ENCODE measurements around the gene MUC20. TPM values are rescaled to one million over a fixed set of nuclear protein-coding genes. Genes with fewer than 3 reads are reported as not detected.

MUC20 gene
- total and polyA plus RNA-seq, 9 of the 15 experiments (the other 6 are each of a cell fraction or from before 2014, with no cell fraction given) = 0.03 to 0.23 (median 0.15) TPM; not detected in 3

GRCh38 chr3:195698647-195699387 lies 22.0 kb upstream of the MUC20 start:
- Histone ChIP-seq H3K4me1 (replicated peaks in 1 of 2; ENCODE audit: control insufficient read depth in 2 of 2, insufficient read depth in 2 of 2, low read length in 2 of 2) (peaks cover 7 to 16% of the 10 kb centered on the region in 2 experiments; a peak in 3 of 5 replicates), H4K20me1 (replicated peaks; ENCODE audit: control insufficient read depth, insufficient read depth, low read length) (no peaks in the 10 kb centered on the region), H3K36me3 (ENCODE audit: control insufficient read depth, insufficient read depth, low read length) (peaks cover 43% of the 10 kb centered on the region), H2AFZ (ENCODE audit: low read depth, low read length) (no peak overlapping the region), H3K9ac (ENCODE audit: insufficient read depth in 1 of 2, low read depth in 2 of 2, low read length in 2 of 2) (no peak overlapping the region), H3K4me3 (no peak overlapping the region), H3K27me3 (ENCODE audit: control insufficient read depth in 2 of 2, insufficient read depth in 2 of 2, low read length in 2 of 2) (no peaks in the 10 kb centered on the region), H3K79me2 (ENCODE audit: control insufficient read depth, insufficient read depth, low read length) (no peaks in the 10 kb centered on the region), H3K9me1 (ENCODE audit: control insufficient read depth, insufficient read depth, low read length) (no peaks in the 10 kb centered on the region), H3K9me3 (replicated peaks; ENCODE audit: control insufficient read depth, insufficient read depth, low read depth, low read length) (no peaks in the 10 kb centered on the region), H3K4me2 (ENCODE audit: insufficient read depth, low read length) (no peak overlapping the region), H3K27ac (ENCODE audit: extremely low read depth, low read depth, low read length) (peak overlapping the region; percentile 64; the same call in 2 of the 3 replicates)
- ChIA-PET CTCF (ENCODE audit: low intra/inter-chr PET ratio) (no interaction called here), POLR2A (interaction anchor here (0.6 to 3.7 kb wide), 3 partner anchors 9 to 310 kb away, joined by 4 to 23 read pairs (median 4); no protein-coding TSS in a partner anchor)
- ATAC-seq (no peak), FAIRE-seq (peak; percentile 23), DNase-seq (ENCODE audit: extremely low read depth in 1 of 4, low spot score in 3 of 4) (no peak)
- WGBS (ENCODE audit: insufficient coverage, low coverage, missing lambda C conversion rate) = 85% methylated on average over 5 of the region's 5 CpGs
- in situ Hi-C loops (cut with MboI) (no loop called here), intact Hi-C loops (cut with micrococcal nuclease) (no loop called here)
- BruUV-seq (replicated peaks) = TSS peak; percentile 28
- peak; percentile 13; the same call in 1 of the 2 replicates for TF ChIP-seq ZNF224 (CRISPR knock-in tag; IDR thresholded peaks at IDR 0.05)
- peak; percentile 72; the same call in 1 of the 2 replicates for TF ChIP-seq ZNF232 (CRISPR knock-in tag; IDR thresholded peaks at IDR 0.05)
- TF ChIP-seq PURB (CRISPR knock-in tag; IDR thresholded peaks at IDR 0.05; ENCODE audit: low read depth) = no peak
- no peak for TF ChIP-seq CREB3 (tag; conservative IDR thresholded peaks at IDR 0.05; ENCODE audit: low read depth)
- TF ChIP-seq MAFK (IDR thresholded peaks at IDR 0.05; ENCODE audit: low read length) = no peak
- TF ChIP-seq ZNF830 (CRISPR knock-in tag; IDR thresholded peaks at IDR 0.05) = no peak
- TF ChIP-seq ZNF583 (CRISPR knock-in tag; IDR thresholded peaks at IDR 0.05) = no peak
- TF ChIP-seq FOXO4 (CRISPR knock-in tag; IDR thresholded peaks at IDR 0.05) = 0 out of 2 replicates have a peak, but pooled peaks have one; percentile 26
- TF ChIP-seq E2F5 (CRISPR knock-in tag; IDR thresholded peaks at IDR 0.05) = peak; percentile 16; the same call in 1 of the 2 replicates
- 0 out of 2 replicates have a peak, but pooled peaks have one; percentile 7 for TF ChIP-seq TEAD4 (IDR thresholded peaks at IDR 0.05; ENCODE audit: low read length)
- TF ChIP-seq TEAD4 (CRISPR knock-in tag; IDR thresholded peaks at IDR 0.05; ENCODE audit: borderline replicate concordance) = no peak
- TF ChIP-seq FOXK1 (CRISPR knock-in tag; IDR thresholded peaks at IDR 0.05; ENCODE audit: borderline replicate concordance) = peak; percentile 81; the same call in 1 of the 2 replicates
- TF ChIP-seq WHSC1 (IDR thresholded peaks at IDR 0.05; ENCODE audit: low read length) = no peak
- no peak for TF ChIP-seq SNAPC5 (CRISPR knock-in tag; IDR thresholded peaks at IDR 0.05)
- TF ChIP-seq SP1 (CRISPR knock-in tag; IDR thresholded peaks at IDR 0.05) = peak; percentile 44; the same call in 1 of the 2 replicates
- TF ChIP-seq FOXA3 (CRISPR knock-in tag; conservative IDR thresholded peaks at IDR 0.05 in 1 of 2, IDR thresholded peaks at IDR 0.05 in 1 of 2) = no peak
- 0 out of 2 replicates have a peak, but pooled peaks have one; percentile 29 for TF ChIP-seq MTF1 (CRISPR knock-in tag; IDR thresholded peaks at IDR 0.05; ENCODE audit: borderline replicate concordance)
- no peak for TF ChIP-seq GABPA (tag; conservative IDR thresholded peaks at IDR 0.05; ENCODE audit: low read depth)
- TF ChIP-seq SMARCC2 (IDR thresholded peaks at IDR 0.05; ENCODE audit: low read depth) = no peak
